GM23248 (cell line): ENCODE data around the gene TTN. TPM values are rescaled to one million over a fixed set of nuclear protein-coding genes. Genes with fewer than 3 reads are reported as not detected.

ENCODE experiments used
- DNase-seq: peaks from one replicate; pipeline ENCODE4 v3.0.0-alpha.2; 2015
- H2AFZ ChIP-seq: fragments of 200-600 bp; sonication (generic); 2 replicates; pipeline ENCODE4 v1.6.1; 2016; ENCODE audit warnings: antibody characterized with exemption
- H3F3A ChIP-seq: fragments of 200-600 bp; sonication (generic); 2 replicates; pipeline ENCODE4 v1.6.1; 2016; ENCODE audit warnings: mild to moderate bottlenecking, antibody characterized with exemption, mixed run types; ENCODE audit not compliant: insufficient read depth
- H3K27ac ChIP-seq: fragments of 200-600 bp; sonication (generic); 2 replicates; pipeline ENCODE4 v1.5.1; 2016; ENCODE audit warnings: mild to moderate bottlenecking
- H3K27me3 ChIP-seq: fragments of 200-600 bp; sonication (generic); replicated peaks from 2 replicates; pipeline ENCODE4 v1.6.1; 2016; ENCODE audit warnings: mild to moderate bottlenecking; ENCODE audit not compliant: insufficient read depth
- H3K36me3 ChIP-seq: fragments of 200-600 bp; sonication (generic); 2 replicates; pipeline ENCODE4 v1.6.1; 2016; ENCODE audit warnings: low read depth, mild to moderate bottlenecking
- H3K4me1 ChIP-seq: fragments of 200-600 bp; sonication (generic); 2 replicates; pipeline ENCODE4 v1.6.1; 2016; ENCODE audit warnings: mild to moderate bottlenecking; ENCODE audit not compliant: insufficient read depth
- H3K4me2 ChIP-seq: fragments of 200-600 bp; sonication (generic); one replicate; pipeline ENCODE4 v1.6.1; 2016; ENCODE audit warnings: mild to moderate bottlenecking; ENCODE audit not compliant: unreplicated experiment
- H3K4me3 ChIP-seq: fragments of 200-600 bp; sonication (generic); 2 replicates; pipeline ENCODE4 v1.5.1; 2016; ENCODE audit warnings: mild to moderate bottlenecking
- H3K79me2 ChIP-seq: fragments of 200-600 bp; sonication (generic); 2 replicates; pipeline ENCODE4 v1.6.1; 2016; ENCODE audit warnings: mild to moderate bottlenecking; ENCODE audit not compliant: insufficient read depth
- H3K9ac ChIP-seq: fragments of 200-600 bp; sonication (generic); 2 replicates; pipeline ENCODE4 v1.6.1; 2016; ENCODE audit warnings: mild to moderate bottlenecking
- H3K9me2 ChIP-seq: fragments of 200-600 bp; sonication (generic); 2 replicates; pipeline ENCODE4 v1.6.1; 2016; ENCODE audit warnings: mixed run types, mild to moderate bottlenecking, moderate library complexity; ENCODE audit not compliant: insufficient read depth
- H3K9me3 ChIP-seq: fragments of 200-600 bp; sonication (generic); one replicate; pipeline ENCODE4 v1.6.1; 2017; ENCODE audit warnings: low read depth
- H4K20me1 ChIP-seq: fragments of 200-600 bp; sonication (generic); 2 replicates; pipeline ENCODE4 v1.6.0; 2016; ENCODE audit not compliant: insufficient read depth
- EZH2 ChIP-seq: fragments of 200-600 bp; sonication (generic); IDR thresholded peaks from 2 replicates; pipeline ENCODE4 v1.6.1; 2018; ENCODE audit warnings: antibody characterized with exemption, mild to moderate bottlenecking; ENCODE audit not compliant: insufficient read depth, poor library complexity, severe bottlenecking
- EZH2phosphoT487 ChIP-seq: fragments of 200-600 bp; sonication (generic); IDR thresholded peaks from 2 replicates; pipeline ENCODE4 v1.6.1; 2018; ENCODE audit warnings: antibody characterized with exemption, moderate library complexity, mild to moderate bottlenecking, low read depth; ENCODE audit not compliant: insufficient read depth
- WGBS, 2 experiments: methylation state at CpG; one replicate each; pipeline ENCODE4 v1.1.6; 2015 to 2017; ENCODE audit warnings: low lambda C conversion rate in 2 of 2, low coverage in 1 of 2; ENCODE audit errors: missing lambda C conversion rate in 2 of 2; 5-methylcytosine and 5-hydroxymethylcytosine counted together
- in situ Hi-C: fragments of 300-500 bp; cut with MboI; formaldehyde crosslinking; loops from 2 replicates; pipeline ENCODE4 v1.15.0; 2020
- polyA plus RNA-seq: library from polyadenylated mRNA; unstranded; fragments of >200 nt; fragmentation: Nextera tagmentation; extraction: Ambion mirVana; gene quantifications from 2 replicates; pipeline ENCODE4 v1.2.1, GENCODE V29; 2016
- total RNA-seq: library from RNA; depleted of rRNA; stranded (reverse); fragments of >200 nt; shearing (Covaris generic); gene quantifications from 2 replicates; pipeline ENCODE4 v1.2.3, GENCODE V29; 2014

The TTN gene
- total and polyA plus RNA-seq, 2 experiments from 2014 or later = 0.13 TPM; not detected in 1

DNA sequence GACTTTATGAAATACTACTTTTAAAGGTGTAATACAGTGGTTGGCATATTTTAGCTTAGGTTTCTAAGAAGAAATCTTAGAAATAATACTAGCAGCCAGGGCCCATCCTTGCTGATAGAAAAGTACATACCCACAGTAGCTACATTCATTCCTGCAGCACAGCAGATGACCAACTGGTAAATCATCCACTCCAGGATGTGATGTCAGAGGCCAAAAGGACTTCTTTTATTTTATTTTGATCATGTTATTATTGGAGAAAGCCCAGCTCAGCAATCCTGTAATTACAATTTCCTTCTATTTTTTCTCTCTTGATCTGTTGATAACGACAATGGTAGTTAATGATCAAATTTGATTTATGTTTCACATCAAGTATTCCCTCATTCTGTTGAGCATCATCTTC lies 18.0 kb upstream of the TTN start:
- H3K4me1 ChIP-seq = peaks cover 7% of the 10 kb centered on the region
- H3K9ac ChIP-seq = no peak overlapping the region
- H3K4me2 ChIP-seq = no peak overlapping the region
- no peaks in the 10 kb centered on the region for H3K27me3 ChIP-seq
- H3K9me3 ChIP-seq = no peaks in the 10 kb centered on the region
- TF ChIP-seq EZH2phosphoT487 = no peak
- TF ChIP-seq EZH2 = no peak
- H3K9me2 ChIP-seq = no peaks in the 10 kb centered on the region
- in situ Hi-C loops = no loop called here
- no peaks in the 10 kb centered on the region for H3K36me3 ChIP-seq
- H4K20me1 ChIP-seq = no peaks in the 10 kb centered on the region
- no peak overlapping the region for H2AFZ ChIP-seq
- 55 to 63% methylated on average over 1 of the region's 1 CpG for WGBS, 2 experiments
- DNase-seq = peak; percentile 78
- H3F3A ChIP-seq = no peaks in the 10 kb centered on the region
- no peak overlapping the region for H3K27ac ChIP-seq
- H3K4me3 ChIP-seq = no peak overlapping the region
- H3K79me2 ChIP-seq = no peaks in the 10 kb centered on the region

GRCh38 chr2:178824181-178824580 lies 17.0 kb upstream of the TTN start:
- Histone ChIP-seq H3K79me2 (no peaks in the 10 kb centered on the region), H2AFZ (no peak overlapping the region), H3K4me3 (no peak overlapping the region), H3K4me1 (peaks cover 17% of the 10 kb centered on the region), H3K27ac (no peak overlapping the region), H3K36me3 (no peaks in the 10 kb centered on the region), H3K9me2 (no peaks in the 10 kb centered on the region), H3K27me3 (no peaks in the 10 kb centered on the region), H4K20me1 (no peaks in the 10 kb centered on the region), H3K4me2 (no peak overlapping the region), H3K9me3 (no peaks in the 10 kb centered on the region), H3F3A (no peaks in the 10 kb centered on the region), H3K9ac (no peak overlapping the region)
- no peak for DNase-seq
- 95 to 97% methylated on average over 6 to 7 of the region's 7 CpGs for WGBS, 2 experiments
- in situ Hi-C loops = no loop called here
- TF ChIP-seq EZH2 (no peak), EZH2phosphoT487 (no peak)

DNA sequence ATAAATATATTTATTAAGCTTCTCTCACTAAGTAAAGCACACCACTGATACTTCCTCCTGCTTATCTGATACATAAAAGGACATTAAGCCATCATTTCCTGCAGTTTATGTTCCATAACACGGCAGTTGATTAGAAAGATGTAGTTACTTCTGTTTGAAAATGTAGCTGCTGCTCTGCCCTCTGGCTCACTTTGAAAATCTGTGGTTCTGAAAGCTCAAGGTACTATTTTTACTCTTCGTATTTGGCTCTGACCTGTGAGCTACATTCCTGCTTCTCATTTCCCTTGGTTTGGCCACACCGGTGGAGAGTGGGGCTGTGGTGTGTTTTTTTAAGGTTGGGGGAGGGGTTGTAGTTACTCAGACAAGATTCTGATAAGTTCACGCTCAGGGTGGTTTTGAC lies 12.8 kb upstream of the TTN start:
- TF ChIP-seq EZH2 (no peak), EZH2phosphoT487 (no peak)
- no peaks in the 10 kb centered on the region for H3K9me2 ChIP-seq
- H2AFZ ChIP-seq = peak overlapping the region; percentile 78
- H3K27ac ChIP-seq = no peak overlapping the region
- in situ Hi-C loops = no loop called here
- H3K36me3 ChIP-seq = no peaks in the 10 kb centered on the region
- H3K4me1 ChIP-seq = peaks cover 21% of the 10 kb centered on the region
- no peak overlapping the region for H3K4me3 ChIP-seq
- 37 to 38% methylated on average over 4 of the region's 4 CpGs for WGBS, 2 experiments
- no peak overlapping the region for H3K9ac ChIP-seq
- H3K27me3 ChIP-seq = no peaks in the 10 kb centered on the region
- peaks cover 4% of the 10 kb centered on the region; the same call in 1 of the 2 replicates for H3F3A ChIP-seq
- no peak overlapping the region for H3K4me2 ChIP-seq
- no peaks in the 10 kb centered on the region for H3K9me3 ChIP-seq
- no peaks in the 10 kb centered on the region for H4K20me1 ChIP-seq
- H3K79me2 ChIP-seq = no peaks in the 10 kb centered on the region
- DNase-seq = no peak

- no peak for TF ChIP-seq EZH2phosphoT487
- TF ChIP-seq EZH2 = no peak
- DNase-seq = peak; percentile 16
- Histone ChIP-seq H3K79me2 (no peaks in the 10 kb centered on the region), H3K27me3 (no peaks in the 10 kb centered on the region), H3K4me1 (peaks cover 17% of the 10 kb centered on the region), H3K36me3 (no peaks in the 10 kb centered on the region), H3K9ac (no peak overlapping the region), H3K4me2 (peak overlapping the region; percentile 5), H2AFZ (peak overlapping the region; percentile 78; the same call in 1 of the 2 replicates), H3K9me2 (no peaks in the 10 kb centered on the region), H3K9me3 (no peaks in the 10 kb centered on the region), H3K4me3 (no peak overlapping the region), H4K20me1 (no peaks in the 10 kb centered on the region), H3F3A (peaks cover 4% of the 10 kb centered on the region; the same call in 1 of the 2 replicates), H3K27ac (no peak overlapping the region)
- 82 to 91% methylated on average over 1 of the region's 1 CpG for WGBS, 2 experiments
- in situ Hi-C loops = no loop called here
These were observed 12.1 kb upstream of the TTN start for GRCh38 chr2:178819147-178819875.
